HL-60 (cell line): Measurements from ENCODE around the gene PPME1.
A peak's percentile ranks its signal among the peaks of the same experiment; 100 is the strongest.

Experiments used
- CTCF ChIP-seq: IDR thresholded peaks from one replicate; pipeline ENCODE4 v1.5.1; 2011; ENCODE audit warnings: low read length, control low read depth, inconsistent platforms; ENCODE audit not compliant: insufficient read depth
- GABPA ChIP-seq: IDR thresholded peaks from 2 replicates; pipeline ENCODE4 v1.6.1; 2012; ENCODE audit warnings: low read depth
- TF ChIP-seq, protein P1 (sequence below): IDR thresholded peaks from 2 replicates; pipeline ENCODE4 v1.6.1; 2012; ENCODE audit warnings: low read depth; ENCODE audit not compliant: insufficient replicate concordance

- TF ChIP-seq CTCF: no peak
- TF ChIP-seq, protein P1, sequence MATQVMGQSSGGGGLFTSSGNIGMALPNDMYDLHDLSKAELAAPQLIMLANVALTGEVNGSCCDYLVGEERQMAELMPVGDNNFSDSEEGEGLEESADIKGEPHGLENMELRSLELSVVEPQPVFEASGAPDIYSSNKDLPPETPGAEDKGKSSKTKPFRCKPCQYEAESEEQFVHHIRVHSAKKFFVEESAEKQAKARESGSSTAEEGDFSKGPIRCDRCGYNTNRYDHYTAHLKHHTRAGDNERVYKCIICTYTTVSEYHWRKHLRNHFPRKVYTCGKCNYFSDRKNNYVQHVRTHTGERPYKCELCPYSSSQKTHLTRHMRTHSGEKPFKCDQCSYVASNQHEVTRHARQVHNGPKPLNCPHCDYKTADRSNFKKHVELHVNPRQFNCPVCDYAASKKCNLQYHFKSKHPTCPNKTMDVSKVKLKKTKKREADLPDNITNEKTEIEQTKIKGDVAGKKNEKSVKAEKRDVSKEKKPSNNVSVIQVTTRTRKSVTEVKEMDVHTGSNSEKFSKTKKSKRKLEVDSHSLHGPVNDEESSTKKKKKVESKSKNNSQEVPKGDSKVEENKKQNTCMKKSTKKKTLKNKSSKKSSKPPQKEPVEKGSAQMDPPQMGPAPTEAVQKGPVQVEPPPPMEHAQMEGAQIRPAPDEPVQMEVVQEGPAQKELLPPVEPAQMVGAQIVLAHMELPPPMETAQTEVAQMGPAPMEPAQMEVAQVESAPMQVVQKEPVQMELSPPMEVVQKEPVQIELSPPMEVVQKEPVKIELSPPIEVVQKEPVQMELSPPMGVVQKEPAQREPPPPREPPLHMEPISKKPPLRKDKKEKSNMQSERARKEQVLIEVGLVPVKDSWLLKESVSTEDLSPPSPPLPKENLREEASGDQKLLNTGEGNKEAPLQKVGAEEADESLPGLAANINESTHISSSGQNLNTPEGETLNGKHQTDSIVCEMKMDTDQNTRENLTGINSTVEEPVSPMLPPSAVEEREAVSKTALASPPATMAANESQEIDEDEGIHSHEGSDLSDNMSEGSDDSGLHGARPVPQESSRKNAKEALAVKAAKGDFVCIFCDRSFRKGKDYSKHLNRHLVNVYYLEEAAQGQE: peak; percentile 85
- peak; percentile 87 for TF ChIP-seq GABPA
Observed at GRCh38 chr11:74170694-74171629, at the start of gene PPME1, which contains the start of gene C2CD3.
